ENCODE results near the gene SPATA45. TPM values are rescaled to one million over a fixed set of nuclear protein-coding genes. Genes with fewer than 3 reads are reported as not detected.

SPATA45 gene
- total and polyA plus RNA-seq, 8 donors = 0.34 to 0.89 (median 0.50) TPM; not detected in 2

DNA sequence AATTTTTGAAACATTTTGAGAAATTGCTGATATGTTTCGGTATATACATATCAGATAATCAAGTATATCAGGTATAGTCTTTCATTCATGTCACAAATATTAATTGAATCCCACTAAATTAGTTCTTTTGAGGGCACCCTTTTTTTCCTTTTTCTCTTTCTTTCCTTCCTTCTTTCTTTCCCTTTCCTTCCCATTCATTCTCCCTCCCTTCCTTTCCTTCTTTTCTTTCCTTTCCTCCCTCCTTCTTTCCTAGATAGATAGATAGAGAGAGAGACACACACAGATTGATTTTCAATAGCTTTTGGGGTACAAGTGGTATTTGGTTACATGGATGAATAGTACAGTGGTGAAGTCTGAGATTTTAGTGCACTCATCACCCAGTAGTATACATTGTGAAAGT is 61.6 kb downstream of the SPATA45 start:
- intact Hi-C loops (cut with DNase I) = no loop called here
- ATAC-seq = no peak
- H3K4me3 ChIP-seq = no peak overlapping the region
- peaks cover 8 to 43% of the 10 kb centered on the region in 2 donors for H3K4me1 ChIP-seq
- no peak for TF ChIP-seq CTCF (IDR thresholded peaks at IDR 0.05)
- H3K36me3 ChIP-seq = peaks cover 0 to 43% of the 10 kb centered on the region in 2 donors
- no peaks in the 10 kb centered on the region for H3K9me3 ChIP-seq
- H3K27ac ChIP-seq = no peak overlapping the region
- DNase-seq = no peak
- no peaks in the 10 kb centered on the region for H3K27me3 ChIP-seq

GRCh38 chr1:212783976-212784375 is 63.5 kb downstream of the SPATA45 start:
- H3K27me3 ChIP-seq = no peaks in the 10 kb centered on the region
- H3K36me3 ChIP-seq = peaks cover 0 to 48% of the 10 kb centered on the region in 2 donors
- TF ChIP-seq CTCF (IDR thresholded peaks at IDR 0.05) = no peak
- no peaks in the 10 kb centered on the region for H3K9me3 ChIP-seq
- H3K4me1 ChIP-seq = peaks cover 0 to 24% of the 10 kb centered on the region in 2 donors
- H3K4me3 ChIP-seq = no peak overlapping the region
- no peak overlapping the region for H3K27ac ChIP-seq
- no peak for DNase-seq
- intact Hi-C loops (cut with DNase I) = loop anchor here in 1 of 2 donors (5.0 kb wide), 1 partner anchor 117 kb away; no protein-coding TSS in a partner anchor
- ATAC-seq = no peak

GRCh38 chr1:212782422-212783154 is 64.9 kb downstream of the SPATA45 start:
- Histone ChIP-seq H3K4me1 (peaks cover 0 to 18% of the 10 kb centered on the region in 2 donors), H3K27ac (peak overlapping the region in 1 of 2 donors; percentile 66), H3K27me3 (no peaks in the 10 kb centered on the region), H3K9me3 (no peaks in the 10 kb centered on the region), H3K36me3 (peaks cover 0 to 48% of the 10 kb centered on the region in 2 donors), H3K4me3 (no peak overlapping the region)
- intact Hi-C loops (cut with DNase I) = loop anchor here in 1 of 2 donors (5.0 kb wide), 1 partner anchor 115 kb away; no protein-coding TSS in a partner anchor
- DNase-seq (peak in 1 of 4 donors; percentile 17), ATAC-seq (peak; percentile 84)
- TF ChIP-seq CTCF (IDR thresholded peaks at IDR 0.05) = peak; percentile 44 to 50

DNA sequence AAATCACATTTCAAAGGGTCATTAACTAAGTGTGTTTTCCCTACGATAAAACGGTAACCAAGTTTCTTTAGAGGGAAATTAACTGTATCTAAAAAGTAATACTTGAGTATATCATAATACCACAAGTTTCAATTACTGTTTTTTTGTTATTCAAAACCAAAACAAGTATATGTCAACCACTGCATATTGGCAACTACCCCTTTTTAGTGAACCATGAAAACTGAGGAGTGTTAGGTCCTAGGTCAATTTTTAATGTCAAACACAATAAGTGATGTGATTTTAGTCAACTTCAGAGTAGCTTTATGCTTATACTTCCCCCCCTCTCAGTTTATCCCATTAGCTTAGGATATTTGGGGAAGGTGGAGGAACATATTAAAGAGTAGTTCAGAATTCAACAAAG is 66.2 kb downstream of the SPATA45 start:
- ATAC-seq (no peak), DNase-seq (no peak)
- Histone ChIP-seq H3K36me3 (peaks cover 0 to 39% of the 10 kb centered on the region in 2 donors), H3K4me1 (peaks cover 0 to 18% of the 10 kb centered on the region in 2 donors), H3K9me3 (no peaks in the 10 kb centered on the region), H3K27ac (no peak overlapping the region), H3K4me3 (no peak overlapping the region), H3K27me3 (no peaks in the 10 kb centered on the region)
- TF ChIP-seq CTCF (IDR thresholded peaks at IDR 0.05) = no peak
- intact Hi-C loops (cut with DNase I) = loop anchor here in 1 of 2 donors (5.0 kb wide), 1 partner anchor 114 kb away; no protein-coding TSS in a partner anchor

DNA sequence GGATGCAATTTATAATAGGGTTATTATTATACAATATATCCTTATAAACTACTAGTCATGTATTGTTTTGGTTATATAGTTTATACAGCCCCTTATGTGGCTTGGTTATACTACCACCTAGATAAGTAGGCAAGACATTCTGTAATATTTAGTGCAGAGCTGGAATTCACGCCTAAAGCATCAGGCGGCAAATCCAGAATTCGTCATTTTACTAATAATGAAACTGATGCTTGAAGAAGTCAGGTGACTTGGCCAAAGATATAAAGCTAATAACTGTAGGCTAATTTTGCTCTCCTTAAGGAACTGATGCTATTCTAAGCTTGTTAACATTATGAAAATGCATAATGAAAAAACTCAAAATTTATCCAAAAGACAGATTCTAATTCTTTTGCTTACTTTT is 66.7 kb downstream of the SPATA45 start:
- Histone ChIP-seq H3K36me3 (peaks cover 0 to 36% of the 10 kb centered on the region in 2 donors), H3K4me1 (peaks cover 0 to 18% of the 10 kb centered on the region in 2 donors), H3K27me3 (no peaks in the 10 kb centered on the region), H3K27ac (no peak overlapping the region), H3K4me3 (no peak overlapping the region), H3K9me3 (no peaks in the 10 kb centered on the region)
- no peak for TF ChIP-seq CTCF (IDR thresholded peaks at IDR 0.05)
- DNase-seq = no peak
- intact Hi-C loops (cut with DNase I) = loop anchor here in 1 of 2 donors (5.0 kb wide), 1 partner anchor 113 kb away; no protein-coding TSS in a partner anchor
- no peak for ATAC-seq
